ENCODE results near the gene VSTM5. TPM values are rescaled to one million over a fixed set of nuclear protein-coding genes. Genes with fewer than 3 reads are reported as not detected.

VSTM5 gene, protein sequence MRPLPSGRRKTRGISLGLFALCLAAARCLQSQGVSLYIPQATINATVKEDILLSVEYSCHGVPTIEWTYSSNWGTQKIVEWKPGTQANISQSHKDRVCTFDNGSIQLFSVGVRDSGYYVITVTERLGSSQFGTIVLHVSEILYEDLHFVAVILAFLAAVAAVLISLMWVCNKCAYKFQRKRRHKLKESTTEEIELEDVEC
- total RNA-seq (under 1 TPM in 4 of 9 donors, not detected in 5; 0.15 to 0.55 (median 0.25) TPM), polyA plus RNA-seq (under 1 TPM; 0.07 to 0.16 (median 0.13) TPM)
- long read RNA-seq, donor 1, partial matches to known transcripts, result 0 of 1 reads
- long read RNA-seq, donor 1, other reads (novel, unspliced or antisense), result 0 of 1 reads
- long read RNA-seq, donor 2, result 0 reads
- long read RNA-seq, donor 3, result 0 reads
- long read RNA-seq, donor 4, result 0 reads
- long read RNA-seq, donor 5, result 0 reads
- long read RNA-seq, donor 6, result 0 reads
- long read RNA-seq, donor 7, result 0 reads
- long read RNA-seq, donor 8, result 0 reads
- long read RNA-seq, donor 9, result 0 reads
- long read RNA-seq, donor 10, result 0 reads

DNA sequence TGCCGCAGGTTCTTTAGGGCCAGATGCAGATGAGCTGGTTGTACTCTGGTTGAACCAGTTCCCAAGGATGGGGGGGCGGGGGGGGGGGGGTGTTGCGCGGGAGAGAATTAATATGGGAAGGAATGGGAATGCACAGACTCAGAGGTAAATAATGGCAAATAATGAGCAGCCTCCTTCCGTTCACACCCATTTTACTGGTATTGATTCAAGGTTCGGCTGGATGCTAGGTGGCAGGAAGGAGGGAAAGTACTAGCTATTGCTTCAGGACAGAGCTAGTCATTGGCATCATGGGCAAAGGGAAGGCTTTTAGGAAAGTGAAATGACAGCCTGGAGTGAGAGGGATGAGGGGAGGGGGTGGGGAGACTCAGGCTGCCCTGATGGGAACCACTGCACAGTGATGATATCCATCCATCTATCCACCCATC is at the start of gene VSTM5:
Gene VSTM5 (minus strand): TSS at position 25 of the 425 bp plus-strand sequence. CDS start 116 bp downstream, outside the sequence.
- H3K36me3 ChIP-seq (replicated peaks in 1 of 2), result no peaks in the 10 kb centered on the region
- peak within 1 kb of the TSS in 2 of 4 donors; percentile 57 to 69 for H3K4me3 ChIP-seq
- no peak for TF ChIP-seq POLR2A (IDR thresholded peaks at IDR 0.05)
- TF ChIP-seq, protein P1, sequence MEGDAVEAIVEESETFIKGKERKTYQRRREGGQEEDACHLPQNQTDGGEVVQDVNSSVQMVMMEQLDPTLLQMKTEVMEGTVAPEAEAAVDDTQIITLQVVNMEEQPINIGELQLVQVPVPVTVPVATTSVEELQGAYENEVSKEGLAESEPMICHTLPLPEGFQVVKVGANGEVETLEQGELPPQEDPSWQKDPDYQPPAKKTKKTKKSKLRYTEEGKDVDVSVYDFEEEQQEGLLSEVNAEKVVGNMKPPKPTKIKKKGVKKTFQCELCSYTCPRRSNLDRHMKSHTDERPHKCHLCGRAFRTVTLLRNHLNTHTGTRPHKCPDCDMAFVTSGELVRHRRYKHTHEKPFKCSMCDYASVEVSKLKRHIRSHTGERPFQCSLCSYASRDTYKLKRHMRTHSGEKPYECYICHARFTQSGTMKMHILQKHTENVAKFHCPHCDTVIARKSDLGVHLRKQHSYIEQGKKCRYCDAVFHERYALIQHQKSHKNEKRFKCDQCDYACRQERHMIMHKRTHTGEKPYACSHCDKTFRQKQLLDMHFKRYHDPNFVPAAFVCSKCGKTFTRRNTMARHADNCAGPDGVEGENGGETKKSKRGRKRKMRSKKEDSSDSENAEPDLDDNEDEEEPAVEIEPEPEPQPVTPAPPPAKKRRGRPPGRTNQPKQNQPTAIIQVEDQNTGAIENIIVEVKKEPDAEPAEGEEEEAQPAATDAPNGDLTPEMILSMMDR (IDR thresholded peaks at IDR 0.05), result no peak
- no peak for DNase-seq
- H3K9me3 ChIP-seq (replicated peaks in 1 of 3), result no peaks in the 10 kb centered on the region
- H3K4me1 ChIP-seq (replicated peaks in 1 of 2), result peaks cover 0 to 3% of the 10 kb centered on the region in 2 donors
- no peaks in the 10 kb centered on the region for H3K27me3 ChIP-seq
- H3K27ac ChIP-seq, result peak within 1 kb of the TSS in 1 of 5 donors; percentile 29
- intact Hi-C loops (cut with DNase I), result no loop called here
- WGBS, 4 donors, result 20 to 33% (median 23%) methylated on average over 6 of the region's 6 CpGs

DNA sequence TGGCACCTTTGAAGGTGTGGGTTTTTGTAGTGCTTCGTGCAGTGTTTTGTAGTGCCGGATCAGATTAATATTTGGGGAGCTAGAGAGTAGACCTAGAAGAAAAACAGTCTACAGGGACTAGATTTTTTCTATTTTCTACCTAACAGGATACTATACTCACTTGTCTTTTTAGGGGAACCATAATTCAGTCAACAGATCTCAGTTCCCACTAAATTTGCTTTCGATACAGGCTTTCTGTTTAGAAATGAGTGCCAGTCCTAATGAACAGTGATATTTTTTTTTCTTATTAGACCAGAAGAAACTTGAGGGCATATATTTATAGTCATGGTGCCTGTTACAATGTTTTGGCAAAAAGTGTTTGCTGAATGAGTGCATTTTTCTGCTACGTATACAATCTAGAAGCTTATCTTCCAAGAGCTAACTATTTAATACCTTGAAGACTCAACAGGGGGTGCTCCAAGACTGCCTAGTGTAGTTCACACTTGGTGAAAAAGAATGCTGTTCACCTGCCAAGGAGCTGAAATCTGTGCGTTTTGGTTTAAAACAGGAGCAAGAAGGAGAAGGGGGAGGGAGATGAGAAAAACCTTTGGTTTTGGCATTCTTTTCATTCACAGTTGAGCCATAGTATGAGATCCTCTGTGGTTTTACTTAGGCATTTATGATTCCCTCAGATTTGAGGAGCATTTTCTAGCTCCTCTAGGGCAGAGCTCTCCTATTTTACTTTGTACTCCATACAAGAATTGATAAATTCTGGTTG is 44.9 kb upstream of the VSTM5 start:
- no peak overlapping the region for H3K4me3 ChIP-seq
- no peaks in the 10 kb centered on the region for H3K4me1 ChIP-seq (replicated peaks in 1 of 2)
- no peaks in the 10 kb centered on the region for H3K9me3 ChIP-seq (replicated peaks in 1 of 3)
- TF ChIP-seq, protein P1 (IDR thresholded peaks at IDR 0.05), result peak; percentile 38 to 74 (median 67)
- TF ChIP-seq POLR2A (IDR thresholded peaks at IDR 0.05), result no peak
- no peaks in the 10 kb centered on the region for H3K27me3 ChIP-seq
- no peaks in the 10 kb centered on the region for H3K36me3 ChIP-seq (replicated peaks in 1 of 2)
- peak in 4 of 7 donors; percentile 20 to 34 (median 26) for DNase-seq
- H3K27ac ChIP-seq, result no peak overlapping the region
- intact Hi-C loops (cut with DNase I), result loop anchor here in 1 of 2 donors (10.0 kb wide), 1 partner anchor 610 kb away; no protein-coding TSS in a partner anchor
- WGBS, 4 donors, result 42 to 49% (median 46%) methylated on average over 5 of the region's 5 CpGs

DNA sequence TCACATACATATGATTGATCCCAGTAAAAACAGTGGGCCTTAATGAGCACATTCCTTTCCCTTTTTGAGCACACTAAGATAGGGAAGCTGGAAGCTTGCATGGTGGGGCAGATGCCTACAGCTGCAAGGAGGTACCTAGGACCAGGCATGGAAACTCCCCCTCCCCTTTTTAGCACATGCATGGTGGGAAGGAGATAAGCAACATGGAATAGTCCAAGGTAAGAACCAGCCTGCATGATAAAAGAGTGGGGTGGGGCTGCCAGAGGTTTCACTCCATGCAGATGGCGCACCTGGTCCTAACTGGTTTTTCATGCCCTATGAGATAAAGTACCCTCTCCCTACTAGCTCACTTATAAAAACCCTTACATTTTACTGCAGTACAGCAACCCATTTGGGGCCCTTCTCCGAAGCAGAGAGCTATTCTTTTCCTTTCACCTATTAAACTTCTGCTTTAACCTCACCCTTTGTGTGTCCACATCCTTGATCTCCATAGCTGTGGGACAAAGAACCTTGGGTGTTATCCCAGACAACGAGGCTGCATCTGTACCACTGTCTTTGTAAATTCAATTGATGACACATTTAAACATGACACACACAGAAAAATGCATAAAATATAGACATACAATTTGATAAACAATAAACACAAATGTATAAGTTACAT is 40.1 kb upstream of the VSTM5 start:
- H3K4me3 ChIP-seq, result no peak overlapping the region
- H3K36me3 ChIP-seq (replicated peaks in 1 of 2), result no peaks in the 10 kb centered on the region
- WGBS, 4 donors, result 74 to 82% (median 79%) methylated on average over 3 of the region's 3 CpGs
- H3K27ac ChIP-seq, result no peak overlapping the region
- intact Hi-C loops (cut with DNase I), result loop anchor here in 1 of 2 donors (10.0 kb wide), 1 partner anchor 614 kb away; no protein-coding TSS in a partner anchor
- H3K4me1 ChIP-seq (replicated peaks in 1 of 2), result no peaks in the 10 kb centered on the region
- no peaks in the 10 kb centered on the region for H3K27me3 ChIP-seq
- DNase-seq, result no peak
- TF ChIP-seq POLR2A (IDR thresholded peaks at IDR 0.05), result no peak
- TF ChIP-seq, protein P1 (IDR thresholded peaks at IDR 0.05), result no peak
- H3K9me3 ChIP-seq (replicated peaks in 1 of 3), result no peaks in the 10 kb centered on the region

Data from adrenal gland (tissue), 19 donors.